Measurements from ENCODE around the gene PIK3R6. TPM values are rescaled to one million over a fixed set of nuclear protein-coding genes. Genes with fewer than 3 reads are reported as not detected.

PIK3R6 gene
- total RNA-seq, result under 1 TPM in 1 of 2 donors, not detected in 1; 0.33 TPM

GRCh38 chr17:8867361-8867981 lies at the start of gene PIK3R6:
Gene PIK3R6, minus strand, starts transcription at chr17:8867674. Its CDS starts 17,880 bp downstream, at chr17:8849794.

GRCh38 chr17:8798846-8799569 lies 68.5 kb downstream of the PIK3R6 start, which contains the start of gene MFSD6L:
Gene MFSD6L, minus strand, starts transcription at chr17:8799365. Its CDS starts 245 bp downstream, at chr17:8799120.

GRCh38 chr17:8758137-8758596 lies 109.3 kb downstream of the PIK3R6 start, which contains the start of gene SPDYE4:
Gene SPDYE4, minus strand, starts transcription at chr17:8758546. Its CDS starts 164 bp downstream, at chr17:8758382.

Other genes starting within 250 kb of the PIK3R6 start
- 10 to 100 TPM; 32.3 to 95.6 TPM for gene MYH10, start 236.9 kb downstream of the PIK3R6 start, total RNA-seq
- gene CCDC42, start 122.8 kb downstream of the PIK3R6 start, total RNA-seq, result not detected
- not detected for gene SPDYE4, start 109.1 kb downstream of the PIK3R6 start, total RNA-seq
- gene MFSD6L, start 68.3 kb downstream of the PIK3R6 start, total RNA-seq, result under 1 TPM in 1 of 2 donors, not detected in 1; under 0.01 TPM
- gene PIK3R5, start 98.0 kb upstream of the PIK3R6 start, total RNA-seq, result under 1 TPM; 0.33 to 0.69 TPM
- under 1 TPM; 0.33 to 0.34 TPM for gene NTN1, start 153.8 kb upstream of the PIK3R6 start, total RNA-seq

Measured in melanocyte of skin (primary cell).